ENCODE measurements around the gene PRRC2B.
"Not testable (repeated sequence)": the region's sequence is repeated elsewhere in the genome, so short reads cannot be mapped to it uniquely, and the experiment has no call there.

The PRRC2B gene

DNA sequence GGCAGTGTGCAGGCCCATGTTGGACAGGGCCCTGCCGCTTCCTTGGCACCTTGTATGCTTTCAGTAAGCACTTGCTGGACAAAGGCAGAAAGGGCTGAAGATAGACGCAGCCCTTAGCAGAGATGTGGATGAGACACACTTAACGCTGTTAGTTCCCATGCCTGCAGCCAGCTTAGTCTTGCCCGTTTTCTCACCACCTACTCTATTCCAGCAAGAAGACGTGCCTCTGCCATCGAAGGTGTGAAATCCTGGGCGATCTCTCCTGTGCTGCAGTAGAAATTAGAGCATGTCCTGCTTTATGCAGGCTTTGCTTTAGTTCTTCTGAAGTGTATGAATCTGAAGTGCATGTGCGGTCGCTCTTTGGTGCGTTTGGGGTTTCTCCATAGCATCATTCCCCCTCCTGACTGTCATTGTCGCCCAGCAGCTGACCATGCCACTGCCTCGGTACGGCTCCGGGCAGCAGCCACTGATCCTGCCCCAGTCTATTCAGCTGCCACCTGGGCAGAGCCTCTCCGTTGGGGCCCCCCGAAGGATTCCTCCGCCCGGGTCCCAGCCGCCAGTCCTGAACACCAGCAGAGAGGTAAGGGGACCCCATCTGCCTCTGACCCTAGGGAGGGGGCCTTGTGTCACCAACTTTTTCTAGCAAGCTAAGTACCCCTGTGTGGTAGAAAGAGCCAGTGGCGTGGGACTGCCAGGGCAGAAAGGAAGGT lies 97.3 kb downstream of the PRRC2B start:
- DNase-seq, result no peak

GRCh38 chr9:131492070-131492469 lies 98.2 kb downstream of the PRRC2B start:
- no peak for DNase-seq

DNA sequence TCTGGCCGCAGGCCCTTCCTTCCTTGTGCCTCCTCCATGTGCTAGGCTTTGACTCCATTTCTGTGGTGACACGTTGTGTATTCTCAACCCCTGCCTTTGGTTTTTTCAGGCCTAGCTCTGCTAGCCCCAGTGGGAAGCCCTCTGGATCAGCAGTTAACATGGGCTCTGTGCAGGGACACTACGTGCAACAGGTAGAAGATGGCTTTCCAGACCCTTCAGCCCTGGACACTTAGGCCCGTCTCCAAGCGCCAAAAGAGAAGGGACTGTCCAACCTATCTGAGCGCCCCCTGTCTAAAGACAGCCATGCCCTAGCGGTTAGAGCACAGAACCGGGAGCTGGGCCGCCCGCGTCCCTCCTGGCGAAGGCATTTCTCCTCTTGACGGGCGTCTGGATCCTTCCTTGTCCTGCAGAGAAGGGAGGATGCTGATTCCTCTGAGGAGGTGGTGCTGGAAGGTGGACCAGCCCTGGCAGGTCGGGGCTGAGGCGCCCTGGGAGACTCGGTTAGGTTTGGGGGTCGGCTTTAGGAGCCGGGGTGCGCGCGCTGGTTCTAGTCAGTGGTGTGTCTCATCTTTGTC lies 100.5 kb downstream of the PRRC2B start:
- no peak for DNase-seq

GRCh38 chr9:131495785-131496184 lies 101.9 kb downstream of the PRRC2B start:
- no peak for DNase-seq

GRCh38 chr9:131496844-131497405 lies 103.0 kb downstream of the PRRC2B start:
- DNase-seq, result no peak

- DNase-seq, result no peak
Observed at GRCh38 chr9:131499254-131499767, 105.4 kb downstream of the PRRC2B start.

- DNase-seq, result no peak
Observed at GRCh38 chr9:131500377-131500776, 106.5 kb downstream of the PRRC2B start.

DNA sequence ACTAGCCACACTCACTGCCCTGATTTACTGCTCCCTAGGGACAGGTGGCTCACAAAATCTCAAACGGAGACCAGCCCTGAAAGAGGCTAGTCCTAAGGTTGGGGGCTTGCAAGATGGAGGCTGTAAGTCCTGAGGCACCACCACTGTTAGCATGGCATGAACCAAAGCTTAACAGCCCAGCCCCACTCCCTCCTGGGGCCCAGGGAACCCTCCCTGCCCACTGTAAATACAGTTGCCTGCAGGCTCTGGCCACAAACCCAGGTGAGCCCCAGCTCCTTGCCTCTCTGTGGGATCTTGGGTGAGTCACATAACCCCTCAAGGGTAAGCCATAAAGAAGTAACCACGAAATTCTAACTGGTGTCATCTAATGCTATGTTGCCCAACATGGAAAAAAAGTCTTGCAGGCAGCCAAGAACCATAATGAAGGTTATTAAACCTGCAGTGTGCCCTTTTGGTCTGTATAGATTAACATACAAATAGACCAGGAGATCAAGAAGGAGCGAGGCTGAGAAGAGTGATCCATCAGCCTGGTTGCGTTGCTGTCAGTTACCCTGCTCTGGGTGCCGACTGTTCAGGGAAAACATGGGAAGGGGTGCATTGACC lies 107.2 kb downstream of the PRRC2B start:
- no peak for DNase-seq

DNA sequence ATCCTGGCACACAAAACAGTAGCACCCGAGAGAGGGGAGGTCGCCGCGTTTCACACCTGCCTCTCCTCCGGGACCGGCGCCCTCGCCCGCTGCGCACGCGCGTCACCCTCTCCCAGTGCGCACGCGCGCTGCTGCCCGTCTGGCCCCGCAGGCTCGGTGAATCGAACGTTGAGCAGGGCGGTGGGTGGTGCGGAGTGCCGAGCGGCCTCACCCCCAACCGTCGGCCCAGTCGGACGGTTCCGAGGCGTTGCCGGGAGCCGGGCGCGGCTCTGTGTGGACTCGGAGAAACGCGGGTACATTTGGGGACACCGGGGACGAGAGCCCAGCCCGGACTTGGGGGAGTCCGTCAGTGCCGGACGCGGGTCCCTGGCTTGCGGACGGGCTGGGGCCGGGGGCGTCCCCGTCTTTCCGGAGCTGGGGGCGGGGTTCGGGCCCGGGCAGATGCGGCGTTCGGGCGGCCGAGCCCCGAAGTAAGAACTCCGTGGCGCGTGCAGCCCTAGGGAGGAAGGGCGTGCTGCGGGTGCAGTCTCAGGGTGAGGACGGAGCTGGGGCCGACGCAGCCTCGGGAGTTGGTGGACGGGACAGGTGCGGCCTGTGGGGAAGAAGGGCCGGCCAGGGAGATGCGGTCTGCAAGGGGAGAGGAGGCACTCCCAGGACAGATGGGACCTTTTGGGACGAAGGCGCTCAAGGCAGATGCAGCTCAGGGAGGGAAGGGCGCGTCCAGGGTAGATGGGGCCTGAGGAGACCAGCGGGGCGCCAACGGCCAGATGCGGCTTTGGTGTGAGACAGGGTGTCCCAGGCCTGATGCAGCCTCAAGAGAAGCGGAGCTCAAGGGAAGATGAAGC lies 109.1 kb downstream of the PRRC2B start, which contains the start of gene POMT1:
Gene POMT1 (plus strand): TSS at position 138 of the 845 bp plus-strand sequence. CDS start 1,301 bp downstream, outside the sequence.
- peak; percentile 89 for DNase-seq

DNA sequence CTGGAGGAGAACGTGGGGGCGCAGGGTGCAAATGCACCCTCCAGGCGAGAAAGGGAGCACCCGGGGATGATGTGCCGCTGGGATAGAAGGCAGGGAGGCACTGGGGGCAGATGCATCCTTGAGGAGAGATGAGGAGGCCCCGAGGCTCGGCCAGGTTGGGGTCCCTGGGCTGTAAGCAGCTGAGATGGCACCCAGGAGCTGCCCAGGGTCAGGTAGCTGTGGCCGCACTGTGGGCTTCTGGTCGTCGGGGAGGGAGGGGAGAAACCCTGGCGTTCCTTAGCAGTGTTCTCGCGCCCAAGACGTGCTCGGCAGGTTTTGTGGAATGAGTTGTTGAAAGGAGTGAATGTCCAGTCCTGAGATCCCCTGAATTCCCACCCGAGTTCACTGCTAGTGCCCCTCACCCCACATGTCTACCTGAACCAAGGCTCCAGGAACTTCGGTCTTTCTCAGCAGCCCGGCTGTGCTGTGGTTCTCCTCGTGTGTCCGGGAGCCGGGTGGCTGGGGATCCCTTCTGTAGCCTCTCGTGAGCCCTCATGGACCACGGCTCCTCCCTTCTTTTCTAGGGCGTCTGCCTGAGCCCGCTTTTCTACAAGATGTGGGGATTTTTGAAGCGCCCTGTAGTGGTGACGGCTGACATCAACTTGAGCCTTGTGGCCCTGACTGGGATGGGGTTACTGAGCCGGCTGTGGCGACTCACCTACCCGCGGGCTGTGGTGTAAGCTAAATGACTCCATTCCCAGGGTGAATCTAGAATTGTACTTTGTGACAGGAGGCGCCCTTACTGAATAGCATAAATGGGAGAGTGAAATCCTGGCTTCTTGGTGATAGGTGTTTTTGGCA lies 110.0 kb downstream of the PRRC2B start:
- DNase-seq, result no peak

GRCh38 chr9:131505012-131505411 lies 111.1 kb downstream of the PRRC2B start:
- DNase-seq, result no peak

DNA sequence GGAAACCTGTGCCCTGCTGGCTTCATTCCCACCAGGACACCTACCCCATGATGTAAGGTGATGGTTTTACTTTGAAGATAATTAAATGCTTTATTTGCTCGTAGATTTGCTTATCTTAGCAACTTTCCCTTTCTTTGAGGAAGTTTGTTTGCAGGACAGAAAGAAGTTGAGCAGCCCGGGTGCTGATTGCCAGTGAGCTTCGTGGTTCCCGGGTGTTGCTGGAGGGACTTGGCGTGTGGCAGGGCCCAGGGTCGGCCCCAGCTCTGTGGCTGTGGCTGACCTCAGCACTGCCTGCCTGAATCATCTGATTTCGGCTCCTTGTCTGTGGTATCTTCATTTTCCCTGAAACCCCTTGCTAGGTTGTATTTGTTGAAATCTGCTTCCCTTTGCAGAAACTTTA lies 117.5 kb downstream of the PRRC2B start:
- no peak for DNase-seq

DNA sequence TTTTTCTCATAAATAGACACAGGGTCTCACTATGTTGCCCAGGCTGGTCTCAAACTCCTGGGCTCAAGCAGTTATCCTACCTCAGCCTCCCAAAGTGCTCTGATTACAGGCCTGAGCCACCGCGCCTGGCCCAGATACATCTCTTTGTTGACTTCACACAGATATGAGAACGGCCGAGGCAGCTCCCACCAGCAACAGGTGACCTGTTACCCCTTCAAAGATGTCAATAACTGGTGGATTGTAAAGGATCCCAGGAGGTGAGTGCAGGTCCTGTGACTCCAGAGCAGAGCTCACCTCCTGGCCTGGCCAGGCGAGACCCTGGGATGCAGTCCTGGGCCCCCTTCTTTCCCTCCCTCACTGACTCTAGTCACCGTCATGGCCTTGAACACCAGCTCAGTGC lies 118.0 kb downstream of the PRRC2B start:
- DNase-seq, result no peak

DNA sequence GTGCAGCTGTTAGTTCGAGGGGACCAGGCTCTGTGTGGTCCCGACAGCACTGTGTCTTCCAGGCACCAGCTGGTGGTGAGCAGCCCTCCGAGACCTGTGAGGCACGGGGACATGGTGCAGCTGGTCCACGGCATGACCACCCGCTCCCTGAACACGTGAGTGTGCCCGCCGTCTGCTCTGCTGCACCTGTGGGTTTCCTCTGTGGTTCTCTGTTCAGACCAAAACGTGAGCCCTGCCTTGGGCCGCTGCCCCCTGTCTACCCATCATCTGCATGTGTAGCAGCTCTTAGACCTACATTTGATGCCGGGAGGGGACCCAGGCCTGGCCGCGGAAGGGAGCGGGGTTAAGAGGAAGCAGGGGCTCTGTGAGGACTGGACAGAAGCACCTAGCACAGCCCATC lies 119.3 kb downstream of the PRRC2B start:
- DNase-seq, result no peak

DNA sequence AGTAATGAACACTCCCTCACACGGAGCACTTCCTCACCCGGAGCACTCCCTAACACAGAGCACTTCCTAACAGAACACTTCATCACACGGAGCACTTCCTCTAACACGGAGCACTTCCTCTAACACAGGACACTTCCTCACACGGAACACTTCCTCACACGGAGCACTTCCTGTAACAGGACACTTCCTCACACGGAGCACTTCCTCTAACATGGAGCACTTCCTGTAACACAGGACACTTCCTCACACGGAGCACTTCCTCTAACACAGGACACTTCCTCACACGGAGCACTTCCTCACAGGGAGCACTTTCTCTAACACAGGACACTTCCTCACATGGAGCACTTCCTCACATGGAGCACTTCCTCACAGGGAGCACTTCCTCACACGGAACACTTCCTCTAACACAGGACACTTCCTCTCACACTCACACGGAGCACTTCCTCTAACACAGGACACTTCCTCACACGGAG lies 121.7 kb downstream of the PRRC2B start:
- DNase-seq, result not testable (repeated sequence)

GRCh38 chr9:131516100-131516499 lies 122.2 kb downstream of the PRRC2B start:
- no peak for DNase-seq

DNA sequence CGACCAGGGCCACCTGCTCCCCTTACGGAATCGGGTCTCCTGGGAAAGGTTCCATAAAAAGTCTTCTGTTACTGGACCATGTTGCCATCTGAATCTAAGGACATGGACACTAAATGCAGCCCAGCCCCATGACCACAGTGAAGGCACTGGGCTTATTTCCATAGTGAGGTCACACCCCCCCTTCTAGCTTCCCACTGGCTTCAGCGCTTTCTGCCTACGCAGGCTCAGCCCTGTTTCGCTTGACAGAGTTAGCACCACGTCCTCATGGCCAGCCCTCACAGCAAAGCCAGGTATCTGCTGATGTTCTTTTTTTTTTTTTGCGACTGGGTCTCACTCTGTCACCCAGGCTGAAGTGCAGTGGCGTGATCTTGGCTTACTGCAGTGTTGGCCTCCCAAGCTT lies 123.0 kb downstream of the PRRC2B start:
- DNase-seq, result no peak

DNA sequence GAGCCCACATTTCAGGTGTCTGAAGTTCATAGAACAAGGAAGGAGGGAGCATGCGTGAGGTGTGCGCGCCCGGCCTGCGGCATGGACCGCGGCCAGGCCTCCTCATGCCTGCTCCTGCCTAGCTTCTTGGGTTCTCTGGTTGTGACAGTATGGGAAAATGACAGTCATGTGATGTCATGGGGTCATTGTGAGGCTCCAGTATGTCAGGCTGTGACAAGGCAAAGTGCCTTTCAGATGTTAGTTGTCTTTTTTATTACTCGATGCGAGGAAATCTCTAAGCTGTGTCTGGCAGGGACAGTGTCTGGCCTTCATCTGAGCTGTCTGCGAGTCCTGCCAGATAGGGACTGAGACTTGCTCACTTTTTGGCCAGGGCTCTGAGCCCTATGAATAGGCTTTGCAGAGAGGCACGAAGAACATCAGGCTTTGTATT lies 123.9 kb downstream of the PRRC2B start:
- DNase-seq, result no peak

DNA sequence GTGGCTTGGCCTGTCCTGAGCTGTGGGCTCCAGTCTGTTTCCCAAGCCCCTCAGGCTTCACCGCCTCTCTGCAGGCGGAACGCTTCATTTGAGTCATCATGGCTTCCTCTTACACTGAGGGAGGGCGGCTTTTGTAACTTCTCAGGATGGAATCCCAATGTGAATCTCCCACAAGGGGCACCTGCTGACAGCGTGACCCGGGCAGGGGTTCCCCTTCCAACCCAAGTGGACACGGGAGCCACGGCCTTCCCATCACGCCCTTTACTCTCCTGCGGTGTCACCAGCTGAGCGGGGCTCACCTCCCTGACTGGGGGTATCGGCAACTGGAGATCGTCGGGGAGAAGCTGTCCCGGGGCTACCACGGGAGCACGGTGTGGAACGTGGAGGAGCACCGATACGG lies 124.7 kb downstream of the PRRC2B start:
- no peak for DNase-seq

DNA sequence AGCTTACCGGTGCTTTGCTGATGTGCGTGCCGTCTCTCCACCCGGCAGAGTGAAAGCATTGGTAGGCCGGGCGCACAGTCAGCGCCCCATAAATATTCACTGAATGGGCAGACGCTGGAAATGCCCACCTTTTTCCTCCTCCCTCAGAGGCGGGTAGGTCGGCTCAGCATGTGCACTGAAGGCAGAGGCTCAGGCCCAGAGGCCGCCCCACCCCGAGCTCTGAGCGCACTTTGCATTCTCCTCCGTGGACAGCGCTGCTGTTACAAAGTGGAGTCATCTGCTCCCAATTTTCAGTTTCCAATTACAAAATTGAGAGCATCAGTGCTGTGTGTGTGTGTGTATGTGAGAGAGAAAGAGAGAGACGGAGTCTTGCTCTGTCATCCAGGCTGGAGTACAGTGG lies 126.6 kb downstream of the PRRC2B start:
- no peak for DNase-seq

DNA sequence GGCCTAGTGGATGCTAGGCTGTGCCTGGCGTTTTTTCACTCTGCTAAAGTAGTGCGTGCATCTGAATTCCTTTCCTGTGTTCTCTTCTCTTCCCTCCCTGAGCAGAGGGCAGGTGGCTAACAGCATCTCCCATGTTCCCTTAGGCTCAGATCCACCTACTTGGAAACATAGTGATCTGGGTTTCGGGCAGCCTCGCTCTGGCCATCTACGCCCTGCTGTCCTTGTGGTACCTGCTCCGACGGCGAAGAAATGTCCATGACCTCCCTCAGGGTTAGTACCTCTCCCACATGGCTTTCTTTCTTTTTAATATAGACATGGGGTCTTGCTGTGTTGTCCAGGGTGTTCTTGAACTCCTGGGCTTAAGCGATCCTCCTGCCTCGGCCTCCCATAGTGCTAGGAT lies 127.3 kb downstream of the PRRC2B start:
- DNase-seq, result no peak

DNA sequence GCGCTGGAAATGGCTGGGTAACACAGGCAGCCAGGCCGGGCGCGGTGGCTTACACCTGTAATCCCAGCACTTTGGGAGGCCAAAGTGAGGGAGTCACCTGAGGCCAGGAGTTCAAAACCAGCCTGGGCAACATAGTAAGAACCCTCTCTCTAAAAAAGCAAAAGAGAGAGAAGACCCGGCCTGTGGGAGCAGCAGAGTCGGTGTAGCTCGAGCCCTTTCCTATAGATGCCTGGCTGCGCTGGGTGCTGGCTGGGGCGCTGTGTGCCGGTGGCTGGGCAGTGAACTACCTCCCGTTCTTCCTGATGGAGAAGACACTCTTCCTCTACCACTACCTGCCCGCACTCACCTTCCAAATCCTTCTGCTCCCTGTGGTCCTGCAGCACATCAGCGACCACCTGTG lies 127.9 kb downstream of the PRRC2B start:
- no peak for DNase-seq

Measured in NCI-H510A (cell line).